GM12891 (cell line): ENCODE data around the gene ARMC9.
"Not testable (repeated sequence)": the region's sequence is repeated elsewhere in the genome, so short reads cannot be mapped to it uniquely, and the experiment has no call there.

Experiments used
- DNase-seq: peaks from one replicate; pipeline ENCODE4 v3.0.0; 2011; ENCODE audit warnings: low spot score; ENCODE audit not compliant: insufficient read length
- FAIRE-seq: peaks from 2 replicates; lab custom pipeline; 2011; peaks lifted over from hg19 to GRCh38; lab: Jason Lieb, UNC
- PAX5 ChIP-seq: IDR thresholded peaks from 2 replicates; pipeline ENCODE4 v1.6.1; 2011; ENCODE audit warnings: low read length, moderate library complexity, mild to moderate bottlenecking; ENCODE audit not compliant: insufficient read depth, severe bottlenecking
- POLR2A ChIP-seq: IDR thresholded peaks from 2 replicates; pipeline ENCODE4 v1.6.1; 2011; ENCODE audit warnings: low read depth, low read length, control low read depth
- POLR2AphosphoS5 ChIP-seq: IDR thresholded peaks from 2 replicates; pipeline ENCODE4 v1.6.1; 2011; ENCODE audit warnings: low read depth, low read length, control low read depth
- POU2F2 ChIP-seq: IDR thresholded peaks from 2 replicates; pipeline ENCODE4 v1.6.1; 2011; ENCODE audit warnings: low read depth, mild to moderate bottlenecking, control low read depth, low read length, moderate library complexity
- SPI1 ChIP-seq: IDR thresholded peaks from 2 replicates; pipeline ENCODE4 v1.6.1; 2011; ENCODE audit warnings: low read depth, low read length, control low read depth
- TAF1 ChIP-seq: IDR thresholded peaks from 2 replicates; pipeline ENCODE4 v1.6.1; 2011; ENCODE audit warnings: low read depth, low read length, control low read depth

Gene ARMC9

DNA sequence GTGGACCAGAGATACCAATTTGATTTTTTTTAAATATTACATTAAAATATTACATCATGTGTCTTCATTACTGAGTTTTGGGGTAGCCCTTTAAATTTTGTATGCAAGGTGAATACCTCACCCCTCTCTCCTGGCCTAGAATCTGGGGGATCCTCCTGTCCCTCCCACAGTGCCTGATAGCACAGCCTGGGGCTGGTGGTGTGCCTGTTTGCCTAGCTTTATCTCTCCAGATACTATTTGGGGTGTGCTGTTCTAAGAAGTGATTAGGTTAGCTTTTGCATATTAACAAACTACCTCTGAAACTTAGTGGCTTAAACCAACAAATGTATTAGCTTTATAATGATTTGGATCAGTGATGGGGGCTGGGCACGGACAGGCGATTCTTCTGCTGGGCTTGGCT is 176.3 kb downstream of the ARMC9 start:
- DNase-seq: no peak
- no peak for FAIRE-seq
- no peak for TF ChIP-seq POLR2A
- no peak for TF ChIP-seq SPI1
- no peak for TF ChIP-seq POLR2AphosphoS5
- no peak for TF ChIP-seq POU2F2
- TF ChIP-seq PAX5: no peak
- no peak for TF ChIP-seq TAF1

- not testable (repeated sequence) for DNase-seq, FAIRE-seq
Measured at GRCh38 chr2:231375994-231376615, 177.7 kb downstream of the ARMC9 start.

GRCh38 chr2:231376857-231377256 is 178.4 kb downstream of the ARMC9 start:
- DNase-seq (no peak), FAIRE-seq (no peak)
- TF ChIP-seq TAF1 (no peak), PAX5 (no peak), SPI1 (no peak), POLR2A (no peak), POU2F2 (no peak), POLR2AphosphoS5 (no peak)

GRCh38 chr2:231378026-231378722 is 179.7 kb downstream of the ARMC9 start:
- DNase-seq (no peak), FAIRE-seq (no peak)
- TF ChIP-seq TAF1 (no peak), POLR2AphosphoS5 (no peak), SPI1 (no peak), POU2F2 (no peak), PAX5 (no peak)

DNA sequence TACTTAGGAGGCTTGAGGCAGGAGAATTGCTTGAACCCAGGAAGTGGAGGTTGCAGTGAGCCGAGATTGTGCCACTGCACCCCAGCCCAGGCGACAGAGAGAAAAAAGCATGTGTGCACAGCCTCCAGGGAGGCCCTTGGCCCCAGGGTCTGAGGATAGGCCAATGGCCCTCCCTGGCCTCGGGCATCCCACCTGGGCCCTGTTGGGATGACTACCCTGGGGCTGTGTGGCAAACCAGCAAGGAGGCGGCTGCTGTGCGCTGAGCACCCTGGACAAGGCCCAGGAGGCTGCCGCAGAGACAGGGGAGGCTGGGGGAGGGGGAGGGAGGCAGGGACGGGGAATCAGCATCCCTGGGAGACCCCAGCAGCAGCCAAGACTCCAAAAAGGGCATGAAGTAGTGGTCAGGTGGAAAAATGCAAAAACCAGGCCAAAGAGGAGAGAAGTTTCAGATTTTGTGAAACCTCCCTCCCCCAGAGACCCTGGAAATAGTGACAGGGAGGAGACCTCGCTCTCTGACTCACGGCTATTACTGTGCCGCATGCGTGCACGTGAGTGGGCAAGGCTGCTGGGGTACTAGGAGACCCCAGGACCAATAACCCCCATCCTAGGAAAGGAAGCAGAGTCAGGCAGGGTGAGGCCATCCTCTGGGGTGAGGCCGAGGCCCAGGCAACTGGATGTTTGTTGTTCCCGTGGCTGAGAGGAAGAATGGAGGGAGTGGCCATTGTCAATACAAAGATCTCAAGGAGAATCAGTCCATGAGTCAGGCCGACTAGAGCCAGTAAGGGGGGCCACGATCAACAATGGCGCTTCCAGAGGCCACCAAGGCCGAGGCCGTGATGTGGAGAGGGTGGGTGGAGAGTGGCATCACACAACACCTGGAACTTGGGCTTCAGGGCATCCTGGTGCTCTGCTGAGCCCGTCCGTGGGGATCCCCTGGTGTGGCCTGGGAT is 181.1 kb downstream of the ARMC9 start:
- TF ChIP-seq TAF1: no peak
- TF ChIP-seq POLR2AphosphoS5: no peak
- TF ChIP-seq SPI1: no peak
- TF ChIP-seq POLR2A: no peak
- TF ChIP-seq POU2F2: no peak
- no peak for TF ChIP-seq PAX5
- FAIRE-seq: no peak
- DNase-seq: no peak

GRCh38 chr2:231380307-231380706 is 181.9 kb downstream of the ARMC9 start:
- TF ChIP-seq PAX5: no peak
- no peak for TF ChIP-seq SPI1
- DNase-seq: no peak
- no peak for FAIRE-seq

GRCh38 chr2:231380991-231381847 is 182.8 kb downstream of the ARMC9 start:
- TF ChIP-seq POU2F2: no peak
- TF ChIP-seq PAX5: no peak
- TF ChIP-seq POLR2A: no peak
- no peak for TF ChIP-seq SPI1
- TF ChIP-seq POLR2AphosphoS5: no peak
- no peak for TF ChIP-seq TAF1
- FAIRE-seq: no peak
- no peak for DNase-seq

DNA sequence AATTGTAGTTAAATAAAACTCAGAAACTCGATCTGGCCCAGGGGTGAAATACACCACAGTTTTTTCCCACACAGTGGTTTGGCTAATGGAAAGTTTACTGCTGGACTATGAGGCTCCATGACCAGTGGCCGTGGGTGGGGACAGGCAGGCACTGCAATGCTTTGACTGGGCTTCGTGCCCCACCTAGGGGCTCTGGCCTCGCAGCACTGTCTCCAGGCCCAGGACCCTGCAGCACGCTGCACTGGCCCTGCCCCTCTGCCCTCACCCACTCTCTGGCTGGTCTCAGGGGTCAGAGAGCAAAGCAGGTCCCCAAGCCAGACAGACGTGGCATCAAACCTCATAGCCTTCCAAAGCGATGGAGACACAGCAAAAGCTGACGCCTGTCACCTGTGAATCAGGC is 183.7 kb downstream of the ARMC9 start:
- FAIRE-seq: no peak
- TF ChIP-seq POU2F2: no peak
- no peak for DNase-seq

DNA sequence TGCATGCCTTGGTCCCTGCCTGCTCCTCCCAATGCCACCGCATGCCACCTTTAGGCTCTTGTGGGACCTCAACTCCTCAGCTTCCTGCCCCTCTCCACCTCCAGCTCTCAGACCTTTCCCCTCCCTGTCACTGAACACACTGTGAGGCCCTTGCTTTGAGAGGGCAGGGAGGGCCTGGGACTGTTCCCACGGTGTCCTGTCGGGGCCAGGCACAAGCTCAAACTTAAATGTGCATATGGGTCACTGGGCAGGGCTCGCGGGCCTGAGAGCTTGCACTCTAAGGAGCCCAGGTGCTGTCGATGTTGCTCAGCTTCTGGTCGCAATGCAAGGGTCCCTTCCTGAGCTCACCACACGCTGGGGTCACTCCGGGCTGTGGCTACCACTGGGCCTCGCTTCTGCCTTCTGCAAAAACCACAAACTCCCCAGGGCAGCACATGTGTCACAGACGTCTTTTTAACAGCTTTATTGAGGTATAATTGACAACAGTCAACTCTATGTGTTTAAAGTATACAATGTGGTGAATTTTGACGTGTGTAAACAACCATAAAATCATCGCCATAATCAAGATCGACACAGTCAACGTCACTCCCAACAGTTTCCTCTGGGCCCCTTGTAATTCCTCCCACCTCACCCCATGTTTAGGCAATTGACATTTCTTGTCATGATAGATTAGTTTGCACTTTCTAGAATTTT is 185.1 kb downstream of the ARMC9 start:
- TF ChIP-seq POLR2AphosphoS5 (no peak), POLR2A (no peak), TAF1 (no peak), PAX5 (no peak), SPI1 (no peak), POU2F2 (no peak)
- DNase-seq (no peak), FAIRE-seq (no peak)
